WI38 (cell line): ENCODE measurements around the gene SPON1.

Source experiments
- H3K4me3 ChIP-seq: 2 replicates; pipeline ENCODE4 v1.5.1; 2011; ENCODE audit warnings: low read depth, mild to moderate bottlenecking, control low read depth, low read length
- TF ChIP-seq, protein P1 (sequence below): IDR thresholded peaks from 2 replicates; pipeline ENCODE4 v1.5.1; 2012; ENCODE audit warnings: low read depth, mild to moderate bottlenecking, control low read depth, low read length

The SPON1 gene

GRCh38 chr11:14010665-14011064 lies 48.1 kb downstream of the SPON1 start:
- H3K4me3 ChIP-seq = no peak overlapping the region
- TF ChIP-seq, protein P1, sequence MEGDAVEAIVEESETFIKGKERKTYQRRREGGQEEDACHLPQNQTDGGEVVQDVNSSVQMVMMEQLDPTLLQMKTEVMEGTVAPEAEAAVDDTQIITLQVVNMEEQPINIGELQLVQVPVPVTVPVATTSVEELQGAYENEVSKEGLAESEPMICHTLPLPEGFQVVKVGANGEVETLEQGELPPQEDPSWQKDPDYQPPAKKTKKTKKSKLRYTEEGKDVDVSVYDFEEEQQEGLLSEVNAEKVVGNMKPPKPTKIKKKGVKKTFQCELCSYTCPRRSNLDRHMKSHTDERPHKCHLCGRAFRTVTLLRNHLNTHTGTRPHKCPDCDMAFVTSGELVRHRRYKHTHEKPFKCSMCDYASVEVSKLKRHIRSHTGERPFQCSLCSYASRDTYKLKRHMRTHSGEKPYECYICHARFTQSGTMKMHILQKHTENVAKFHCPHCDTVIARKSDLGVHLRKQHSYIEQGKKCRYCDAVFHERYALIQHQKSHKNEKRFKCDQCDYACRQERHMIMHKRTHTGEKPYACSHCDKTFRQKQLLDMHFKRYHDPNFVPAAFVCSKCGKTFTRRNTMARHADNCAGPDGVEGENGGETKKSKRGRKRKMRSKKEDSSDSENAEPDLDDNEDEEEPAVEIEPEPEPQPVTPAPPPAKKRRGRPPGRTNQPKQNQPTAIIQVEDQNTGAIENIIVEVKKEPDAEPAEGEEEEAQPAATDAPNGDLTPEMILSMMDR = no peak

GRCh38 chr11:14012846-14013245 lies 50.3 kb downstream of the SPON1 start:
- no peak overlapping the region for H3K4me3 ChIP-seq
- TF ChIP-seq, protein P1 = no peak

DNA sequence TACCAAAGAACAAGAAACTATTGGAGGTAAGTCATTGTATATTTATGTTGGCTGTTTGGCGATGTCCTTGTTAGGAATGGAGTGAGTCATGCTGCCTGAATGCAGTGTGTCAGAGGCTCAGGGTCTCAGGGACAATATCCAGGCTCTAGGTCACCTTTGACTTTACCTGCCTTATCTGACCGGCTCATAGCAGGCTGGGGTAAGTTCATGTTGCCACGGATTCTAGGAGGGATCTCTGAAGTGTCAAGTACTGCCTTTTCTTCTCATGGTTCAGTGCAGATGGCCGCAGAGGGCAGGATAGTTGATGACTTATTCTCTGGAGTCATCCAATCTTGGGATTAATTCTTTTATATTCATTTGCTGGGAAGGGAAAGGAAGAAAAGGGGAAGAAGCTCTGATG lies 53.2 kb downstream of the SPON1 start:
- TF ChIP-seq, protein P1 = no peak
- H3K4me3 ChIP-seq = no peak overlapping the region

GRCh38 chr11:14018441-14018840 lies 55.9 kb downstream of the SPON1 start:
- TF ChIP-seq, protein P1 = no peak
- no peak overlapping the region for H3K4me3 ChIP-seq

- no peak overlapping the region for H3K4me3 ChIP-seq
- TF ChIP-seq, protein P1 = no peak
These were observed 59.2 kb downstream of the SPON1 start for GRCh38 chr11:14021738-14022137.

DNA sequence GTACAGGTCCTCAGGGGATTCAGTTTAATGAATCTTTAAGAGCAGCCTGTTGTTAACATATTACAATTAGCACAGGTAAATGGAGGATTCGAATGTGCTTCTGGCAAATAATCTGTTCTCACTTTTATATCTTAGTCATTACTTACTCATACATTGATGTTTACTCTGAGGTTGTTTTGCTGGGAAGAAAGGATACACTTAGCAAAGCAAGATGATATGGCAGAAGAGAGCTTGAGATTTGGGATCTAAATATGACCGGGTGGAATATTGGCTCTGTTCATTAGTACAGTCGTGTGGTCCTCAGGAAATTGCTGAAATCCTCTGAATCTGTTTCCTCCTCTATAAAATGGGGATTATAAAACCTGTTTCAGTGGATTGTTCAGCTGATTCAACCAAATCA lies 59.7 kb downstream of the SPON1 start:
- TF ChIP-seq, protein P1 = no peak
- no peak overlapping the region for H3K4me3 ChIP-seq

DNA sequence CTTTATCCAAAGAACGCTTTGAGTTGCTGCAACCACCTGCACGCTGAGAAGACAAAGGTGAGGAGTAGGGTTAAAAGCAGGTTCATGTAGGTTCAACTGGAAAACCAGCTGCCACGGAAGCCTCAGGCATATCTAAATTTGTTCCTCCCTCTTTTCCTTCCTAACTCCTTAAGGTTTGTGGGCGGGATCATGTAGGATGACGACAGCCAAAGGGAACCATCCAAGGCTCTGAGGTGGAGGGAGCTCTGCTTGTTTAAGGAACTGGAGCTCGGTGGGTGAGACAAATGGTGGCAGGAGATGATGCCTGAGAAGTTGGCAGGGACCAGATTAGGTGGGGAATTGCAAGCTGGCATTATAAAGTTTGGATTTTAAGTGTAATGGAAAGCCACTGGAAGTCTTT lies 60.3 kb downstream of the SPON1 start:
- H3K4me3 ChIP-seq = no peak overlapping the region
- TF ChIP-seq, protein P1 = no peak
